Stimulated activated CD4-positive, alpha-beta T cell treated with anti-CD3 and anti-CD28 coated beads, Interleukin-1b, Interleukin-23, amount 100 ng/mL, for 1 hour (primary cell): ENCODE measurements around the gene ATF7.
"Not testable (repeated sequence)": the region's sequence is repeated elsewhere in the genome, so short reads cannot be mapped to it uniquely, and the experiment has no call there.

Experiments
- DNase-seq, 2 donors: peaks; one replicate each; pipeline ENCODE4 v3.0.0-alpha.2; 2020; ENCODE audit warnings: low read depth in 2 of 2

The ATF7 gene

DNA sequence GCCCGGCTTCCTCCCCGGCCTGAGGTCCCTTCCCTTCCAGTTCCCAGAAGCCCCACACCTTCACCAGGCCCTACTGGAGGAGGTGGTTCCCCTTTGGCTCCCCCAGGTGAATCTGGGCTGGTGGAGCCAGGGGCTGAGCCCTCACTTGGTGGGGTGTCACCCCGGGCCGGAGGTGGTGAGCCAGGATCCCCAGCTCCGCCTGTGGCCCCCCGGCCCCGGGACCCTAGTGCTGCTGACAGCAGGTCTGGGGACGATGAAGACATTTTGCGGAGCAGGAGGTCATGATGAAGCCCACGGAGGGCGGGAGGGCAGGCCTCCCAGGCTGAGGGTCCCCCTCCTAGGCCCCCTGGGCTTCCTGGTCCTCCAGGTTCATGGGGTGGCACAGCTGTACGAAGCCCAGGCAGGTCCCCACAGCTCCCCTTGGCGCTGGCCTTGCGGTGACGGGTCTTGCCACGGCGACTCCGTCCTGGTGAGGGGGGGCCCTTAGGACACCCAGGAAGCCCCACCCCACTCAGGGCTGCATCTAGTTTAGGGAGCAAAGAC, 143.5 kb downstream of the ATF7 start:
- no peak for DNase-seq

DNA sequence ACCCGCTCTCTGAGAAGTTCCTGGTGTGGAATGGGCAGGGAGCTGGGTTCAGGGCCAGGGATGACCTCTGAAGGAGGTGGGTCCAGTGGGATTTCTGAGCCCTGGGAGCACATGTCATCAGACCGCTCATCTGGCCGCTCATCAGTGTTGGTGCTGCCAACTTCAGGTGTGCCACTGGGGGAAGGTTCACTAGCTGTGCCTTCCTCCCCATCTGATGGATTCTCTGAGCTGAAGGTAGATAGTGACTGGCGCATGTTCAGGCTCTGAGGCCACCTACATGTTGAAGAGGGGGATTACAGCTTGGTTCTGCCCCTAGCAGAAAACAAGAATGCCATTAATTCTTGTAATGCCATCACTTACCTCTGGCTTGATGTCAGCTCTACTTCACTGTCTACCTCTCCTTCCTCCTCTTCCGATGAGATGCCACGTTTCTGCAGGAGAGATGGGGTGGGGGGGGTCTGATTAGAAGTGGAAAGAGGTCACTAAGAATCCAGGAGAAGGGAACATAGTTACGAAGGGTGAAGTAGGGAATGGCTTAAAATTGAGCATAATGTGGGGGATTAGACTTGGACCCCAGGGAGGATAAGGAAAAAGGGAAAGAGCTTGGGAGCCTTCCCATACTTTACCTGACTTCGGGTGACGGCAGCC, 144.1 kb downstream of the ATF7 start:
- DNase-seq, result no peak

- not testable (repeated sequence) for DNase-seq
Observed at GRCh38 chr12:53481458-53481857, 144.7 kb downstream of the ATF7 start.

GRCh38 chr12:53480491-53481442, 145.4 kb downstream of the ATF7 start:
- DNase-seq, result no peak

DNA sequence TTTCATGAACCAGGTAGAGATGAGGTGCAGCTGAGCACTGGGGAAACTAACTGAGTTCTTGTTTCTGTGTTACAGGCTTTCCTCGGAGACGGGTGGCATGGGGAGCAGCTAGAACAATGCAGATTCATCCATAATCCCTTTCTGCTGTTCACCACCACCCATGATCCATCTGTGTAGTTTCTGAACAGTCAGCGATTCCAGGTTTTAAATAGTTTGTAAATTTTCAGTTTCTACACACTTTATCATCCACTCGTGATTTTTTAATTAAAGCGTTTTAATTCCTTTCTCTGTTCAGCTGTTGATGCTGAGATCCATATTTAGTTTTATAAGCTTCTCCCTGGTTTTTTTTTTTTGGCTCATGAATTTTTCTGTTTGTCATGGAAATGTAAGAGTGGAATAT, 146.9 kb downstream of the ATF7 start:
- no peak for DNase-seq

DNA sequence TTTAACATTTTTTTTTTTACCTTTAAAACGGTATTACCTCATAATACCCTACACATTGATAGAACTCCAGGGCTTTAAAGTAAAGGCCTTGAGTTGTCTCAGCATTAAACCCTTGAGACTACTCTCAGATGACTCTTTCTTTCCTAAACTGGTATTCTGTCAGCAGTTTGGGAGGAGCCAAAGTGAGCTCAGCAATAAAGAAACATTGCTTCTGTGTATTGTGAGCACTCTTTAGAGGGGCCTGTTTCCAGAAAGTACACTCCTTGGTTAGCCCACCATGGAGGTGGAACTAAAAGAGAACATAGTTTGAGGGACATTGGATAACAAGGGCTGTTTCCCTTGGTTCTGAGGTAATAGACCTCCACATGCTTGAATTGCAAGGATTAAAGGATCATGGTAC, 147.3 kb downstream of the ATF7 start:
- DNase-seq, result no peak

GRCh38 chr12:53476769-53477209, 149.4 kb downstream of the ATF7 start:
- no peak for DNase-seq

GRCh38 chr12:53474819-53475218, 151.4 kb downstream of the ATF7 start:
- no peak for DNase-seq

GRCh38 chr12:53474077-53474476, 152.1 kb downstream of the ATF7 start:
- DNase-seq, result no peak

DNA sequence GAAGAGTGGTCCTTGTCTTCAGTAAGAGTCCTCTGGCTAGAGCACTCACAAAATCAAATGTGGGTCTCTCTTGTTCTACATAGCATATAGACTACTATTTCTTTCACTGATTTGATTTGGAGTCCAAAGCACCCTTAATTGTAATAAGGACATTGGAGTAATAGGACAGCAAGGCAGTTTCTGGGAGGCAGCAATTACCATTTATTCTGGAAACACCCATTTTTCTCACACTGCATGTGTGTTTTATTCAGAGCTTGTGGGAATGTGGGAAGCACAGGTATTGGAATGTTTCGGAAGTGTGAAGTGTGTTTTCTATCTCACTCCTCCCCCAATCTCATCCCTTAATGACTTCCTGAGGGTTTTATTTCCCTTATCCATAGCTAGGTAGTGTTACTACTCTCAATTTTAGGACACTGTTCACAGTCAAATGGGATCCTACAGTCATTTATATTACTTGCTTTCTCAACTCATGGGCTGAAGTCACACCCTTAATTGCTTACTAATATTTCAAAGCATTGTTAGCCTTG, 154.1 kb downstream of the ATF7 start:
- no peak for DNase-seq

- no peak for DNase-seq
Observed at GRCh38 chr12:53468282-53468681, 157.9 kb downstream of the ATF7 start.

DNA sequence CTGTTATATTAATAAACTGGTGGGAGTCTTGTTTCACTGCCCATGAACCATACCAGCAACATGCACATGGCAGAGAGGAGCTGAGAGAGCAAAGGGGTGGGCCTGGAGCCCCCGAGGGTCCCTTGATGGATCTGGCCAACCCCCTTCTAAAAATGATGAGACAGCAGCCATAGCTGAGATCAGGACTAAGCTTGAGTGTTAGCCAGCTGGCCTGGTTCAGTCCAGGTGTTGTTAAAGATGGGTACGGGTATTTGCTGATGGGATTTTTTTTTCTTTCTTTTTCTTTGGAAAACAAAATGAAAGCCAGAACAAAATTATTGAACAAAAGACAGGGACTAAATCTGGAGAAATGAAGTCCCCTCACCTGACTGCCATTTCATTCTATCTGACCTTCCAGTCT, 158.3 kb downstream of the ATF7 start:
- DNase-seq, result no peak

- no peak for DNase-seq
Observed at GRCh38 chr12:53467082-53467481, 159.1 kb downstream of the ATF7 start.

- DNase-seq, result no peak
Observed at GRCh38 chr12:53466640-53467039, 159.5 kb downstream of the ATF7 start.

- no peak for DNase-seq
Observed at GRCh38 chr12:53465679-53466078, 160.5 kb downstream of the ATF7 start.

DNA sequence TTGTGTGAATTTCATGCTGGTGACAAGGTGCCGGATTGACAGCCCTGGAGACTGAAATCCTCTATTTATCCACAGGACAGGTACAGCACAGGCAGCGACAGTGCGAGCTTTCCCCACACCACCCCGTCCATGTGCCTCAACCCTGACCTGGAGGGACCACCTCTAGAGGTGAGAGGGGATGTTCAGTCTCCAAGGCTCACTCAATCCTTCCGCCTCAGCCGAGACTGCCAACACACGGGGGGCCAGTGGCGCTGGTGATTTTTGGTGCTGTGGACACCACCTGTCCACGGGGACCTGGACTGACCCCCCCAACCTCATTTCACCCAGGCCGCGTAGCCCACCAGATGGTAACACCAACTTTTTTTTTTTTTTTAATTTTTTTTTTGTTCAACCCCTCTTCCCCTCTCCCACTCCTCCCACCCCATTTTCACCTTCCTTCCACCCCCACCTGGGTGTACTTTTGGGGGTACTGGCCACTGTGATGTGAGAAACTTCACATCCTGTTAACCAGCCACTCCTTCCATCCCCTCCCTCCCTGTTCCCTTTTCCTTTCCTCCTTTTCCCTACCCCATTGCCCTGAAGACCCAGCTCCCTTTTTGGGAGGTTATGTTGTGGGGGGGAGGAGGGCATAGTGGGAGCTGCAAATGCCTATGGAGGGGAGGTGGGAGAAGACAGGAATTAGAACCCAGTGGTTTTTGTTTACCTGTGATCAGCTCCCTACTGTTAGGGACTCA, 161.3 kb downstream of the ATF7 start:
- no peak for DNase-seq

DNA sequence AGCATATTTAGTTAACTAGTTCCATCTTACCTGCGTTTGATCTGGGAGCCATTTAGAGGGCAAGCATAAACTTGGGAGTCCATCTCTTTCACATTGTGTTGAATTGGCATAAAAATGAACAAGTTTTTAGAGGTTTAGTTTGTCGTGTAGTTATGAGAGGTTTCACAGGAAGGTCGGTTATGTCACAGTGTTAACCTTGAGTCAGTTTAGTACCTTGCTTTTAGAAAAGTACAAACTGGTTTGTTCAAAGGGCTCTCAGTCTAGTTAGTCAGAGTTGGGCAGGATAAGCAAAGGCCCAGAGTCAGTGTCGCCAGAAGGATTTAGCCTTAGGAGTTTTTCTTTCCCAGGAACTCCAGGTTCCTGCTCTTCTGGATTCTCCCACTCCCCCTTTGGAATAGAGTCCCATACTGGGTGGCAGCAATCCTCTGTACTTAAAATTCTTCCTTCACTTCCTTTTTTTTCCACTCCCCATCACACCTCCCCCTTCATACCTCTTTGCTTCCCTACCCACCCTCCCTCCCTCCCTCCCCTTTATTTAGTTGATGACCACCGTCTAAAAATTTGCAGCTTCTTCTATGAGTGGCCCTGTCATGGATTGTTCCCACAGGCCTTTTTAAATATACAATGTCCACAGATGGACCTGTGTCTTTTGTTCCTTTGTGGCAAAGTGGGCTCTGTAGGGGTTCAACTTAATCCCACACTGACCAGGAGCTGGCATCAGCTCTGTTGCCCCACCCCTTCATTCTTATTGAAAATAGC, 162.2 kb downstream of the ATF7 start:
- no peak for DNase-seq

DNA sequence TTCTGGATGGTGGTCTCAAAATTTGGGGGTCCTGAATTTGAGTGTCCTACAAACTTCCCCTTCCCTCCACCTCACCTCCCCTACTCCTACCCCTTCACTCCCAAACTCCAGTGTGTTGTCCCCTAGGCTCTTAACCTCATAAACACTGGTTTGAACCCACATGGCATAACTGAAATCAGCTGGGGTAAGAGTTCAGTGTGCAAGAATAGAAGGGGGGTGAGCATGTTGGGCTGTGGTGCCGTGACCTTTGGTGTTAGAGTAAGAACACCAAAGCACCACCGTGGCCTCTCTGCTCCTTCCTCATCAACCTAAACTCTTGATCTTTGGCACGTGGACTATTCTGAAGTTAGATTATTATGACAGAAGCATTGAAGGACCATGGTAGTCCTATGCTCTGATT, 163.2 kb downstream of the ATF7 start:
- DNase-seq, result no peak

GRCh38 chr12:53461591-53461990, 164.6 kb downstream of the ATF7 start:
- no peak for DNase-seq

DNA sequence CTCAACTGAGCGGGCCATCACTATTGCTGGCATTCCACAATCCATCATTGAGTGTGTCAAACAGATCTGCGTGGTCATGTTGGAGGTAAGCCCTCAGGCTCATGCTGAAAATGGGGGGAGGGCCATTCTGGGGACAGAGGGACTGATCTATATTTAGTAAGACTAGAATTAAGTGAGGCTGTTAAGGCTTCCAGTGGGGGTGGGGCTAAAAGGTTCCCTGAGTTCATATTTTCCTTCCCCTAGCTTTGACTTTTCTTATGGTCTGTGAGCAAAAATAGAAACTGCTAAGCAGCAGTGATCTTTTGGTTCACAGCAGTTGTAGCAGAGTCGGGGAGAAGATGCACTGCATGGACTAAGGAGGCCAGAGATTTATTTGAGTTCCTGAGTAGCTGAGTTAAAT, 165.1 kb downstream of the ATF7 start:
- DNase-seq, result no peak

GRCh38 chr12:53459097-53459496, 167.1 kb downstream of the ATF7 start:
- no peak for DNase-seq
